Stimulated activated CD4-positive, alpha-beta T cell treated with anti-CD3 and anti-CD28 coated beads, TNF-alpha, amount 100 ng/mL, for 48 hours (primary cell): ENCODE measurements around the gene C9orf57.
"Not testable (repeated sequence)": the region's sequence is repeated elsewhere in the genome, so short reads cannot be mapped to it uniquely, and the experiment has no call there.

Experiments used
- DNase-seq, 3 donors: peaks; one replicate each; pipeline ENCODE4 v3.0.0-alpha.2; 2020; ENCODE audit warnings: low read depth in 3 of 3

Gene C9orf57

GRCh38 chr9:72060513-72060912 is at the start of gene C9orf57:
TSS of gene C9orf57 (minus strand) at chr9:72060613. CDS start at chr9:72059331, 1,282 bp downstream.
- no peak for DNase-seq

GRCh38 chr9:72102520-72102919 is 42.1 kb upstream of the C9orf57 start:
- no peak for DNase-seq

DNA sequence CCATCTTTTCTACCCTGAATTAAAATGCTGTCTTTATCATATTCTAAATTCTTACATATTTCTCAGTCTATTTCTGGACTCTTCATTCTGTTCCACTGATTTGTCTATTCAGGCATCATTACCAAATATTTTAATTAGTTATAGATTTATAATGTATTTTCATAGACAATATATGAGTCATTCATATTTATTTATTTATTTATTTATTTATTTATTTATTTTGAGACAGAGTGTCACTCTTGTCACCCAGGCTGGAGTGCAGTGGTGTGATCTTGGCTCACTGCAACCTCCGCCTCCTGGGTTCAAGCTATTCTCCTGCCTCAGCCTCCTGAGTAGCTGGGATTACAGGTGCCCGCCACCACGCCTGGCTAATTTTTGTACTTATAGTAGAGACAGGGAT is 35.1 kb upstream of the C9orf57 start:
- not testable (repeated sequence) for DNase-seq

GRCh38 chr9:72092820-72093219 is 32.4 kb upstream of the C9orf57 start:
- DNase-seq, result no peak

GRCh38 chr9:72089451-72090130 is 29.2 kb upstream of the C9orf57 start:
- no peak for DNase-seq

GRCh38 chr9:72082536-72082935 is 22.1 kb upstream of the C9orf57 start:
- DNase-seq, result no peak

DNA sequence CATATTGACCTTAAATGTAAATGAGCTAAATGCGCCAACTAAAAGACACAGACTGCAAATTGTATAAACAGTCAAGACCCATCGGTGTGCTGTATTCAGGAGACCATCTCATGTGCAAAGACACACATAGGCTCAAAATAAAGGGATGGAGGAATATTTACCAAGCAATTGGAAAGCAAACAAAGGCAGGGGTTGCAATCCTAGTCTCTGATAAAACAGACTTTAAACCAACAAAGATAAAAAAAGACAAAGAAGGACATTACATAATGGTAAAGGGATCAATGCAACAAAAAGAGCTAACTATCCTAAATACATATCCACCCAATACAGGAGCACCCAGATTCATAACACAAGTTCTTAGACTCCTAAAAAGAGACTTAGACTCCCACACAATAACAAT is 14.3 kb upstream of the C9orf57 start:
- DNase-seq, result not testable (repeated sequence)

- DNase-seq, result no peak
Observed at GRCh38 chr9:72065076-72065475, 4.7 kb upstream of the C9orf57 start.

DNA sequence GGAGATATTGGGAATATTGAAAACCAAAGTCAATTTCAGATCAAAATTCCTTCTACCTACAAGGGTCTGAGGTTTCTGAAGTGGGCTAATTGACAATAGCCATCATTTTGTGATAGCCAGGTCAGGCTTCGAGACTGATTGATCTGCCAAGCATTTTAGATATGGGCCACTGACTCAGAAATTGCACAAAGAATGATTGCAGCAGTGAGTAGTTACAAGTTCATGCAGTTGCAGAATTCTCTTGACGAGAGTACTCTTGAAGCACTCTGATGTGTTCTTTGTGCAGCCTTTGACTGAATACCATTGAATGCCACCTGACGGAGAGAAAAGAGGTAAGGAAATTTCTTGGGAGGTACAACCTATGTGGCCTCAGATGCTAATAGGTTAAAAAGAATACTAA is 8.3 kb downstream of the C9orf57 start:
- DNase-seq, result no peak

DNA sequence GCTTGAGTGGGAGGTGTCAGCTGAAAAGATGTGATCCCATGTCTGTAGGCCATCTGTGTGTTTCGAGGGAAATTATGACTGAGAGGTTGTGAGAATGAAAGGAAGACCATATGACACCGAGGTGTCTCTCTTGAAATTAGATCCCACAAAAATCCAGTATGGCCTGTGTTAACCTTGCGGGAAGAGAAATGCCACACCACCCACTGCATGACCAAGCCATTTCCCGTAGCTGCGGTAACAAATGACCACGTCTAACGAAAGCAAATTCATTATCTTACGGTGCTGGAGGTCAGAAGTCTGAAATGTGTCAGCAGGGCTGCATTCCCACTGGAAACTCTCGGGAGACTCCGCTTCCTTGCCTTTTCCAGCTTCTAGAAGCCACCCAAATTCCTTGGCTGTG is 11.6 kb downstream of the C9orf57 start:
- no peak for DNase-seq

GRCh38 chr9:72046630-72047456 is 13.6 kb downstream of the C9orf57 start:
- no peak for DNase-seq

DNA sequence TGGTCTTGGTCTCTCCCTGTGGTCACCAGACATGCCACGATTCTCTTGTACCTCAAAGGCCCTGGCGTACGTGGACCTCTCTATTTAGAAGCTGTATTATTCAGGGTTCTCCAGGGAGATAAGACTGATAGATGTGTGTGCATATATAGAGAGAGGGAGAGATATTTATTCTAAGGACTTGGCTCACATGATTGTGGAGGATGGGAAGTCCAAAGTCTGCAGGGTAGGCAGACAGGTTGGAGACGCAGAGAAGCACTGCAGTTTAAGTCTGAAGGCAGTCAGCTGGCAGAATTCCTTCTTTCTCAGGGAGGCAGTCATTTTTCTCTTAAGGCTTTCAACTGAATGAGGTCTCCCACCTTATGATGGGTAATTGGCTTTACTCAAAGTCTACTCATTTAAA is 16.3 kb downstream of the C9orf57 start:
- DNase-seq, result no peak

GRCh38 chr9:72043576-72043975 is 16.8 kb downstream of the C9orf57 start:
- DNase-seq, result no peak

DNA sequence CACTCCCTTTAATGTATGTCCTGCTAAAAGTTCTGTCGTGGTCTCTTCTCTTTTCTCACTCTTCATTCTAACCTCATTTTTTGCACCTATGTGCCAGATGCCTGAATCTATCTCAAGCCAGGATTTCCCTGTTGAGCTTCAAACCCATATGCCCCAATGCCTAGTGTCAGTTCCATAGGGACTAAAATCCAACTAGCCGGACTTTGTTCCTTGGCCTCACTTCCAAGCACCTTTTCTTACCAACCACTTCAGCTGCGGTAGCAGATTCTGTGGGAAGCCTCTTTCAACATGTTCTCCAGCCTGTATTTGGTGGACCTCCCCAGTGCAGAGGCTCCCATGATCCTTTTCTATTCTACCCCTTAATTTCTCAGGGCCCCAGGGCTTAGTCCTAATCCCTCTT is 17.5 kb downstream of the C9orf57 start:
- no peak for DNase-seq

DNA sequence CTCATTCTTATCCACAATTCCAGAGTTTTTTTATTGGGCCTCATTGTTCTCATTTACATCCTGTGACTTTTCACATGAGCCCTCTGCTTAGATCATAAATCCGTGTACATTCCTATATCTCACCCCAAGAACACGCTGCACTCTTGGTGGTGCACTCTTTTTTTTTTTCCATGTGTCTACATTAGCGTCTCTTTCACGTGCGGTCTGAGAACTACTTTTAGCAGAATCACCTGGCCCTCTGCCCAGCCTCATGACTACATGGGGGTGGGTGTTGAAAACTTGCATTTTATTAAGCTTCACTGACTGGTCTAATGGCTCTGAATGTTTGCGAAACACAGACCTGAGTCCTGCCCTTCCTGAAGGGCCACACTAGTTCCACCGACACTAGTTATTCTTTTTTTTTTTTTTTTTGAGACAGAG is 18.6 kb downstream of the C9orf57 start:
- DNase-seq, result no peak

DNA sequence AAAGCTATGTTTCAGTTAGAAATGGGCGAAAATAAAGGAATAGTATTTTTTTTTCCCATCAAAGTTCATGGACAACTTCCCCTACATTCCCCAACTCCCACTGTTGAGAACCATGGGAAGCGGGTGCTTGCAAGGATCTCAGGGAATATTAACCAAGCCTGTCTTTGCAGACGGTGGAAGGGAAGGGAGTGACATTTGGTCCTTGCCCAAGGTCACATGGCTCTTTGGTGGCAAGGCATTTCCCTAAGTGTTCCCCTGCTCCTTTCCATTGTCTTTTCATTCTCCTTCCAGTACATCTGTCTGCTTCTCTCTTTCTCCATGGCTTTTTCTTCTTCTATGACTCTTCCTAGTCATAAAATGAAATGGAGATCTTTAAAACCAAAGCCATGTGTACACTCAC is 19.0 kb downstream of the C9orf57 start:
- DNase-seq, result no peak

DNA sequence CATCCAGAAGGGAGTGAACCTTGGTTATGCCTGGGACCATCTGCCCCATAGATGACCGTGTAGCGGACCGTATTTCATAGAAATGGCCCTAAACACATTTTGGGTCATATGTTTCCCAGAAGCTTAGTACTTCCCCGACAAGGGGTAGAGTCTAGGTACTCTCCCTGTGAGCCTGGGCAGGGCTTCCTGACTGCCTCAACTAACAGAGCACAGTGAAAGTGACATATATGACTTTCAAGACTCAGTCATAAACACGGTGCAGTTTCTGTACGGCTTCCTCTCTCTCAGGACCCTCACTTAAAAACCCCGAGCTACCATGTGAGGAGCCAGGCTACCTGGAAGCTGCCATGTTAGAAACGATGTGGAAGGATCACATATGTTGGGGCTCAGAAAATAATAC is 20.9 kb downstream of the C9orf57 start:
- DNase-seq, result no peak

GRCh38 chr9:72038890-72039410 is 21.5 kb downstream of the C9orf57 start:
- DNase-seq, result peak; percentile 37 to 53 (median 51)

DNA sequence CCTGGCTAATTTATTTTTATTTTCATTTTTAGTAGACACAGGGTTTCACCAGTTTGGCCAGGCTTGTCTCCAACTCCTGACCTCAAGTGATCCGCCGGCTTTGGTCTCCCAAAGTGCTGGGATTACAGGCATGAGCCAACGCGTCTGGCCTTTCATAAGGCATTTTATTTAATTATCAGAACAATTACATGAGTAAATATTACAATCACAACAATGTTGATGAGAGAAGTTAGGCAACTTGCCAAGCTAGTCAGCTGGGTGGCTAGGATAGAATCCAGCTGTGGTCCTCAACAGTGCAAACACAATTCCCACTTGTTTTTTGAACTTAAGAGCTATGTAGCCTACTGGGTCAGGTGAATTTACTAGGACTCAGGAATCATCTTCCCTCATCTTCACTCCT is 22.0 kb downstream of the C9orf57 start:
- DNase-seq, result no peak

- no peak for DNase-seq
Observed at GRCh38 chr9:72037571-72037970, 22.8 kb downstream of the C9orf57 start.

GRCh38 chr9:72030767-72031166 is 29.6 kb downstream of the C9orf57 start:
- DNase-seq, result no peak

DNA sequence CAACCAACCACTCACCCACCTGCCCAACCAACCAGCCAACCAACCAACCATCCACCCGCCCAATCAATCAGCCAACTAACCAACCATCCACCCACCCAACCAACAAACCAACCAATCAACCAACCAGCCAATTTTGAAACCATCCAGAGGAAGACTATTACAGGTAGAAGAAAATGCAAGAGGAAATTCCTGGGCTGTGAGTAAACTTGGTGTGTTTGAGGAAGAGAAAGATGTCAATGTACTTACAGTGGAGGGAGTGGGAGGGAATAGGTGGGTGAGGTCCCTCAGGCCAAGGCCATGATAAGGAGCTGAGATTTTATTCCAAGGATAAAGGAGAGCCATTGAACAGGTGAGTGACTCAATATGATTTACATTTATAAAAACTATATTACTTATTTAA is 30.4 kb downstream of the C9orf57 start:
- no peak for DNase-seq

DNA sequence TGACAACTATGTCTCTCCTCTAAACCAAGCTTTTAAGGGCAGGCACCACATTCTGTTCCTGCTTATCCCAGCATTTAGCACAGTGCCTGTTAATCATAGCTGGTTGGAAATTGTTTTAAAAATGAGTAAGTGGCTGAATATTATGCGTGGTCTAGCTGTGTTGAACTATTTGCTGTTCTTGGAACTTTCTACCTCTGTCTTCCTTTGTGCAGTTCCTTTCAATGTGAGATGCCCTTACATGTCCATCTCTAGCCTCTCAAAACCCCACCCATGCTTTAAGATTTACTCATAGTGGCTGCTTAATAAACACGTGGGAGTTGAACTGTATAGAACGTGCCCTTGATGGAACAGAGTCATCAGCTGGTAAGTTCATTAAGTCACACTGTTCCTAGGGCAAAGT is 34.5 kb downstream of the C9orf57 start:
- no peak for DNase-seq
